Islet of Langerhans (tissue), 1 donor: ENCODE data around the gene SLC26A9.

ENCODE experiments used
- FAIRE-seq: peaks from one replicate; lab custom pipeline; 2011; peaks lifted over from hg19 to GRCh38; lab: Jason Lieb, UNC

SLC26A9 gene

DNA sequence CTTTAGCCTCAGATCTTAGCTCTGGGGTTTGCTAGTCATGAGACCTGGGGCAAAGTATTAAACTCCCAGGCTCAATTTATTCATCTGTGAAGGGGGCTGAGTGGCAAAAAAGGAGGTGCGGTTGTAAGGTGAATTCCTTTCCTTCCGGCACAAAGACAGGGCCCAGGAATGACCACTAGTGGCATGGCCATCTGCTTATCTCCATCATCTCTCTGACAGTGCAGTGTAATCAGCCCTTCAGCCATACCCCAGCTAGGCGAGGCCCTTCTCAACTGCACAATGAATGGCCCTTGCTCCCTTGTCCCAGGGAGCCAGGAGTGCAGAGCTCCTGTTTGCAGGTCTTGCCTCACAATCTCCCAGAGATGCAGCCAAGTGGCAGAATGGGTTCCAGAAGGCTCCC is 5.6 kb upstream of the SLC26A9 start:
- no peak for FAIRE-seq

DNA sequence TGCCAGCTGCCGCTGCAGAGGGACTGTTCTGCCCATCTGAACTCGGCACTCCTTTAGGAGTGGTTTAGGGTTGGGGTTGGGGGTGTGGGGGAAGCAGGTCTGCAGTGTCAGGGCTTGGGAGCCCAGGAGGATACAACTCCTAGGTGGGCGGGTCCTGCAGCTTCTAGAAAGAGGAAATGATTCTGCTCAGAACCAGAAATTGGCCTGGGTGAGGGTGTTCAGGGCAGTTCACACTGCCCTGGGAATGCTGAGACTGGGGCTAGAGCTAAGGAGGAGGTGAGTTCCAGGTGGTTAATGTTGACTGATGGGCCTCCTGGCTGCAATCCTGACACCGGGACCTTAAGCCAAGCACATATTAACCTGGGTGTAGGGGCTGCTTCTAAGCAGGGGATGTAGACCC is 4.8 kb upstream of the SLC26A9 start:
- no peak for FAIRE-seq

DNA sequence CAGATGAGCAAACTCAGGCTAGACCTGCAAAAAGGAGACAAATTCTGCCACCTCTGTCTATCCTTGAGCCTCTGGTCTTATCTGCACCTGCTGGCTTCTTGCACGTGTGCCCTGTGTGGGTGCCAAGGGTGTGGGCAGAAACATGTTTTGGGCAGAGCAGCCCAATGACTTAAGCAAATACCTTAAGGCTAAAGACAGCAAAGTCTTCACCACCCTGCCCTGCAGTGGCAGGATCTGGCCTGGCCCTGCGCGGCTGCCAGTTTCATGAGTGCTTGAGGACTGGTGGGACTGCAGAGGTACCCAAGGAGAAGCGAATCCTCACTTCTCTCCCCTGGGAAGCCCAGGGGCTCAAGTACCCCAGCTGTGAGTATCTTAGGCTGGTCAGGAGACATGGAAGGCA is 3.8 kb upstream of the SLC26A9 start:
- FAIRE-seq = no peak

DNA sequence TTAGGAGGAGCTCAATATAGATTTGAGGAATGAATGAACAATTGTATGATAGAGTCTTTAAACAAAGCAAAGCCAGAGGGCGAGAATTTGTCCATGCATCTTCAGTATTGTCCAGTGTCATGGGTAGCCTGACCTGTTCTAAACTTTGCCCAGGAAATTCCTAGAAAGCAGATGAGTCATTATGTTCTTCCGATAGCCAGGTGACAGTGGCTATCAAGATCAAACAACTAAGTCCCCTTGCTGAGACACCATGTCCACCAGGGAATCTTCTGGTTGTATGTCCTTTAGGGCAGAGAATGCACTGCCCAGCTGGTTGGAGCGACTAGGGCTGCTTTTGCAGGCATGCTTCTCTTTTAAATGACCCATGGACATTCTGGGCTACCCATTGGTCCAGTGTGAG is 1.8 kb upstream of the SLC26A9 start:
- FAIRE-seq = no peak

DNA sequence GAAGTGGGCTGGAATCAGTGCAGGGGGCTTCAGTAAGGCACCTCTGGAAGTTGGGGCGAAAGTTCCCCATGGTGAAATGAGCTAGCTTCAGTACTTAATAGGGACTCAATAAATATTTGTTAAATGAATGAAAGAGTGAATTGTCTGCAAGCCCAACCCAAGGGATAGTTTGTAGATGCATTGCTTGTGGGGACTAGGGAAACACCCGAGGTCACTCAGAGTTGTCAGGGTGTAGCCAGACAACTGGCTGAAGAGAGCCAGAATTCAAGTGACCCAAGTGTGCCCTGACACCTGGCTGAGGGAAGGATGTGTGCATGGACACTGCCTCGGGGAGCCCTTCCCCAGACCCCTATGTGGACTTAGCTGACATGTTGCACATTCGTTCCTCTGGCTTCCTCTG is 1.3 kb upstream of the SLC26A9 start:
- no peak for FAIRE-seq

DNA sequence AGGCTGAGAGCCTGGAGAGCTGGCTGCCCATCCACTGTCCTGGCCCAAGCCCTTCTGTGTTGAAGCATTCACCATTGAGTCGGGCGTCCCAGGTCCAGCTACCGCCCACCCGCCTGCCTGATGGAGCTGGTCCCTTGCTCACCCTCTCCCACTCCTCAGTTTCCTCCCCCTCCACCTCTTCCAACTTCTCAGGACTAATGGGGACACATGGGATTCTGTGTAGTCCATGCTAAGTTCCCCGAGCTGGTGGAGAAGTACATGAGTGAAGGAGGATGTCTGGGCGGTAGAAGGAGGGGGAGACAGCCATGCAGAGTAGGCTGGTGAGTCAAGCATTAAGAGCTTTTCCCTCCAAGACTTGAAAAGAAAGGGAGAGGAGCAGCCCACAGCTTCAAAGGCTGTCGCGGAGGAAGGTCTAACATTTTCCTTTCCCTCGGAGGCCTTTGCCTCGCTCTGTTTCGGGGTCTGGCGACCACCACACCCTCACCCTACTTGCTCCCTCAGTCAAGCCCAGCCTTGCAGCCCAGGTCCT is 561 bp downstream of the SLC26A9 start:
- FAIRE-seq = no peak

DNA sequence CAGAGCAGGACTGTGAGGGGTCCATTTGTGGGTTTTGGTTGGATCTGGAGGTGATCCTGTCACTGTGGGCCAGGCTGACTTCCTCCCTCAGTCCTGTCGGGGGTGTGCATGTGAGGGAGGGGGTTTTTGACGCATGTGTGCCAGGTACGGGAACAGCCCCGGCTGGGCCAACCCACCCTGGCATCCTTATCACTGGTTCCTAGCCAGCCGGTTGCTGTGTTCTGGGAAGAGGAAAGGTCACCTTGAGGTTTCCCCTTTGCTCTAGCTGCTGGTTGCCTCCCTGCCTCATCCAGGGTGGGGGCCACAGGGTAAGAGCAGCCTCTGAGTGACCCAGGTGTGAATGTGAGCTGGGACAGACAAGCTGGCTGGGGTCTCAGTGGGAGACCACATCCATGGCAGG is 2.5 kb downstream of the SLC26A9 start:
- no peak for FAIRE-seq

DNA sequence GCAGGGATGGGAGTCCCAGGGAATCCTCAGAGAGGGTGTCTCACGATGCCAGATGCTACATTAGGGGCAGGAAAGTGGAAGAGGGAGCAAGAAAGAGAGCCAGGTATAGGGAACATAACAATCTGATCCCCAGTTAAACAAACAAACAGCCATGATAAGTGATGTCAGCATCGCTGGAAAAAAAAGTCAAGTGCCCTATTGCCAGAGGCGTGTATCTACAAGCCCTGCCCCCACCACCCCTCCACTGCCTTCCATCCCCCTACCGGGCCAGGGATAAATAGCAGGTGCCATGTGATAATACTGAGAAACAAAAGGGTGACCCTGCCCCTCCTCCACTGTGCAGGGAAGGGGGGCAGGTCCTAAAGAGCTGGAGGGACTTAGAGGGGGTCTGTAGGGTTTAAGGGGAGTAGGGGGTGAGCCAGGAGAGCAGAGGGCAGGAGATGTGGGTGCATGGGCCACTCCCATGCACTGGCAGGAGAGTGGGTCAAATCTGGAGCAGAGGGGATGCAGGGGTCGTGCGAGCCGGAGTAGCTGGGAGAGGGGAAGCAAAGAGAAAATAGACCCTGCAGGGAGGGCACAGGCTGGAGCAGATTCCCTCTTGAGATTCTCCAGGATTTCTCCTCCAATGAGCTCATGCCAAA is 3.4 kb downstream of the SLC26A9 start:
- FAIRE-seq = no peak

DNA sequence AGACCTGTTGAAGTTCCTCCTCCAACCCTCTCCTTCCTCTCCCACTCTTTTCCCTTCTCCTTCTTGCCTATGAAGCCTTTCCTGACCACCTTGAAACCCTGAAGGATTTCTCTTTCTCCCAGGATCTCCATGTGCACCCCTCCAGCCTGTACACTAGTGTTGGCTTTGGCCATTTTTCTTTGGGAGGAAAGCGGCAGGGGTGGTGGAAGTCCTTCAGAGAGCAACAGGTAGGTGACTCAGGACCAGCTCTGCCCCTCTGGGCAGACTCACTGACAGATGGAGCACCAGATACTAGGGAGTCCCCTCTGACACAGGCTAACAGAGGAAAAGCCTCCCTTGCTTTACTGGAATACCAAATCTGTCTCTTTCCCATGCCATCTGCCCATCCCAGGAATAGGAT is 4.6 kb downstream of the SLC26A9 start:
- FAIRE-seq = no peak

DNA sequence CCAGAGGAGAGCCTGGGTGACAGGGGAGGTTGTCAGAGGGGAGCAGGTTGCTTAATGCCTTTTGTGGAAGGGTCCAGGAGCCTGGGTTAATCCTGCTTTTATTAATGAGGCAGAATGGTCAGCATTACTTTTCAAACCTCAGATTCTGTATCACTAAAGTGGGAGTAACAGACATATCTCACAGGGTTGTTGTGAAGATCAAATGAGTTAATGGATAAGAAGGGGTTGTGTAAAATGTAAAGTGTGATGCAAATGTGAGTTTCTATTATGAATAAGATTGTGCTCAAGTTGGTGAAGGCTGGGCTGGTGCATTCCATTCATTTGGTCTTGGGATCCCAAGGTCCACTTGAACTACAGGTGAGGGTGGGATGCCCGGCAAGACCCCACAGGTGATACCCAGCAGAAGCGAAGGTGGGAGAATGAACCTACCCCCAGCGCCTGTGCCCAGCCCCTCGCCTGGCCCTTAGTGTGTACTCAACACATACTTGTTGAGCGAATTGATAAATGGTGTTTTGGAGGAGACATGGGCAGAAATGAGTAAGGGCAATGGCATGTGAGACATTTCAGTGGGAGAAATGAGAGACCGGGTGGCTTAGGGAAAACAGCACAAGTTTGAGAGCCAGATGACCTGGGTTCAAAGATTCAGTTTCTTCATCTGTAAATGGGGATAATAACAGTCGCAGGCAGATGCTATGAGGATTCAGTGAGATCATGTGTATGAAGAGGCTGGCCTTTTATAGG is 6.2 kb downstream of the SLC26A9 start:
- FAIRE-seq = no peak

DNA sequence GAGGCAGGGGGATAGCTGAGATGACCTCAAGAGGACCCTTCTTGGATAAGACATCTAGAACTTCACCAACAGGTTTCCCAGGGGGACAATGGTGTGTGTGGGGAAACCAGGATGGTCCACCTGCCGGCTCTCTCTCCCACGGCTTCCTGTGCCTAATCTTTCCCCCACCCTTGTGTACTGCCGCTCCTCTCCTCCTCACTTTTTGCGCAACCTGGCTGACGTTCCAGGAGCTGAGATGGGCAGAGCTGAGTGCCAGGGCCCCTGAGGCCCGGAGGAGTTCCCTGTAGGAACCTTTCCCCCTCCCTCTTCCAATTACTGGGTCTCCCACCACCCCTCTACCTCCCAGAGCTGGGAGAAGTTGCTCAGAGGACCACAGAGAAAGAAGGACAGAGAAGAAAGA is 6.9 kb downstream of the SLC26A9 start:
- no peak for FAIRE-seq

DNA sequence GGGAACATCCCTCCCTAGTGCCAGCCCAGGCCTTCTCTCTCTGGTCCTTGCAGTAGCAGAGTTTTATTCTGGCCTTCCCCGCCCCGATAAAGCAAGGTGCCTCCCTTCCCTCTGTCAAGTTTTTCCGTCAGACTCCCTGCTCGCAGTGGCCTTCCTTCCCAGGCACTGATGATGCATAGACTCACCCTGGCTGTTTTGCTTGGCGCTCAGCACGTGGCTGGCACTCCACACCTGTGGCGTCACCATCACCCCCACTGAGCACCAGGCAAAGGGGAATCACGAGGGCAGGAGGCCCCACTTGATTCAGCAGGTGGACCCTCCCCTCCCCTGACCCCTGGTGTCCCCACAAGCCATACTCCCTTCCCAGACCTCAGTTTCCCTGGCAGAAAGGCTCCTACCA is 7.4 kb downstream of the SLC26A9 start:
- no peak for FAIRE-seq

DNA sequence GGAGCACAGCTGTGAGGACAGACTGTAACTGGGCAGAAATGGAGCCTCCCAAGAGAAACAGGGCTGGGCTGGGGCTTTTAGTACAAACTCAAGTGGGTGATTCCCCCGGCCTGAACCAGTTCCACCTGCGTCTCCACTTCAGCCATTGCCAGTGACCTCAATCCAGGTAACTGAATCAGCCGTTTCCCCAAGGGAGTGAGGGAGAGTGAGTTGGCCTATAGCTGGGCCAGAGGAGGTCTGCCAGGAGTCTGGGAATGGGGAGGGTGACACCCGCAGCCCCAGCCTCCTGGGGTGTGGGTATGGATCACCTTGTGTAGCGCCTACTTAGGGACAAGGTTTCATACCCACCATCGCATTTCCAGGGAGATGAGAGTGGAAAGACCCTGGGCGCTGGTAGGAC is 8.5 kb downstream of the SLC26A9 start:
- FAIRE-seq = no peak

DNA sequence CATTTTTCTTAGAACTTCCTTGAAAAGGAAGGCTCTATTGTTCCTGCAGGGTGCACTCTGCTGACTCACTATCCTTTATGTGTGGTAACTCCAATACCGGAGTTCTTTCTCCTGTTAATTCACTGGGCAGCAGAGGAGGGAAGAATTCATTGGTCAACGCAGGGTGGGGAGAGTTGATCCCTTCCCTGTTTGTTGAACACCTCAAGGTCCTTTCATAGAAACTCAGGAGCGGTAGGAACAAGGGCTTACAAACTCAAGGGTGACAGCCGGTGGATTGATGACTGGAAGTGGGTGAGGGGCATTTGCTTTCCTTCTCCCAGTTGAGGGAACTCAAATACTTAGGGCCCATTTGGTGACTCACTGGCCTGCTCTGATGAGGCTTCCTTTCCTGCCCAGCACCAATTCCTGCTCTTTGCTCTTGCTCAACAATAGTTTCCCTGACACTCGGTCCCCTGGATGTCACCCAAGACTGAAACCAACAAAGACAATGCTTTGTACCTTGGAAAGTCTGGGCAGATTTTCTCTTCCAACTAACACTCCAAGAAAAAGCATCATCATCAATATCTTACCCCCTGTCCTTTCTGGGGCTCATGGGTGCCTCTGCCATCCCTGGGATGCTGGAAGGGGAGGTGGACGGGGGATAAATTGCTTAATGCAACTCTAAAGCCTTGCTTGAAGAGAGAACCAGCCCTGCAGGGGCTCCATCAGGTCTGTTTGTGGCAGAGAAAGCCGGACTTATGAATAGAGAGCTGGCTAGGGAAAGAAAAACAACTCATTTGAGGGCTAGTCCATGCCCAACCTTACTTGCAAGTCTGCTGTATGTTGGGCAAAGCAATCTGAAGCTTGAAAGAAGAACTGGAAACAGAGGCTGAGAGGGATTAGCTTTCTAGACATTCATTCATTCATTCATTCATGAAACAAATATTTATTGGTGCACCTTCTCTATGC is 9.3 kb downstream of the SLC26A9 start:
- FAIRE-seq = no peak

DNA sequence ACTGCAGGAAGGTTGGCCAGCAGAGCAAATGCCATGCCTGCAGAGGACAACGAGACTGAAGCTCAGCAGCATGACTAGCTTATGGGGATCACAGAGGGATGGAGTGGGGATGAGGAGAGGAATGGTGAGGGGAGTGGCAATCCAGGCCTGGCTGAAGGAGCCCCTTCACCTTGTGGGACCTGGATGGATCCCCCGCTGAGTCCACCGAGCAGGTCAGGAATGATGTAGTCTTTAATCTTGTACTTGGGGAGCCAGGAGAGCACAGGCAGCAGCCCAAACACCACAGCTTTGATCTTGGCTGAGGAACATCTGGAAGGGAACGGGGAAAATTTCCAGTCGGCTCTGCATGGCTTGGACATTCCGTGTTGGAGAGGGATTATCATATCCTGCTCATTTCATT is 10.5 kb downstream of the SLC26A9 start:
- no peak for FAIRE-seq

DNA sequence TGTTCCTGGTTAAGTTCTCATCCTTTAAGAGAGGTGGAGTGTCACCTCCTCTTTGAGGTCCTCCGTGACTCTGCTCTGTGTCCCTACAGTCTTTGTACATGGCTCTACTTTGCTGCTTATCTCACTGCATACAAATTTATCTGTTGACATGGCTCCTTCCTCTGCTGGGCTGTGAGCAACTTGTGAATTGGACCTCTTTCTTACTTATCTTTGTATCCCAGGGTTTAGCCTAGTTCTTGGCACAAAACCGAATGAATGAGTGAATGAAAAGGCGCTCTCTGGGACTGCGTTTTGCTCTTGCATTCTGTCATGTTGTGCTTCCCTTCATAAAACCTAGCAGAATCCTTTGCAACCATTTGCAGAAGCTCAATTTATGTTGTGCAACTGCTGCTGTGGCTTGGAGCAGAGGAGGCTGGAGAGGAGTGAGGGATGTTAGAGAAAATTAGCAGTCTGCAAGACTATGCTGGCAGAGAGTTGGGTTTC is 12.4 kb downstream of the SLC26A9 start:
- no peak for FAIRE-seq

DNA sequence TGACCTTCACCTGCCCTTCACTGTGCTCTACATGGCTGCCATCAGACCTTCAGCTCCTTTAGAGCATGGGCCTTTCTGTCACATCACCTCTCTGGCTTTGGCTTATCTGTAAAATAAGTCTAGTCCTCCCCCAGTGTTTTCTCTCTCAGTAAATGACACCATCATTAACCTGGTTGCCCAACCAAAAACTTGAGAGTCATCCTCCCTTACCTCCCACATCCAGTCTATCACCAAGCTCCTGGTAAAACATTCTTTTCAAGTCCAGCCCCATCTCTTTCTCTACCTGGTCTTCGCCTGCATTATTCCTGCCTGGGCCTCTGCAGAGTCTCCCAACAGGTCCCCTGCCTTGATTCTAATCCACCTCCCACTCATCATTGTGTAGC is 13.1 kb downstream of the SLC26A9 start:
- FAIRE-seq = no peak

DNA sequence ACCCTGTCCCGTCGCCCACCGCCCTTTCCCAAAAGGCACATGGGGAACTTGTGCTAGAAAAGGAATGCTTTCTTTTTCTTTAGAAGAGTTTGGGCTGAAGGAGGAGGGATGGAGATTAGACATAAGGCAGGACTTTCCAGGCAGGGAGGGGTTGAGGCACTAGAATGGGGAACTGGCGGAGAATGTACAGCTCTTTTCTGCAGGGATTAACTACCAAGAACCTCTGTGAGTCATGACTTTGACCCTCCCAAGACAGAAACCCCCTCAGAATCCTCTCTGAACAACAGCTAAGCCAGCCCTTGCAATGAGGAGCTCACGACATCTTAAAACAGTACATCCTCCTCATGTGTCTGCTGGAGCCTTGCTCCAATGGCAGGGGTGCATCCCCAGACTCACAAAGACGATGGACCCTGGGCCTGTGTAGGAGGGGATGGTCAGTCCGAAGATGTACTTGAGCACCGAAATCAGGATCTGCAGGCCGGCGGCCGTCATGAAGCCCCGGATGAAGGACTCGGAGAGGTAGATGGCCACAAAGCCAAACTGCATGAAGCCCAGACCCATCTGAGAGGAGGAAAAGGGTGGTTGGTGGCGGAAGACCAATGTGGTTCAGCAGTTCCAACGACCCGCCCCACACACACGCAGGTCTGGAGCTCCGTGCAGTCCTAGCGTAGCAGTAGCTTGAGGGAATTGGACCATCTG is 13.6 kb downstream of the SLC26A9 start:
- FAIRE-seq = no peak

DNA sequence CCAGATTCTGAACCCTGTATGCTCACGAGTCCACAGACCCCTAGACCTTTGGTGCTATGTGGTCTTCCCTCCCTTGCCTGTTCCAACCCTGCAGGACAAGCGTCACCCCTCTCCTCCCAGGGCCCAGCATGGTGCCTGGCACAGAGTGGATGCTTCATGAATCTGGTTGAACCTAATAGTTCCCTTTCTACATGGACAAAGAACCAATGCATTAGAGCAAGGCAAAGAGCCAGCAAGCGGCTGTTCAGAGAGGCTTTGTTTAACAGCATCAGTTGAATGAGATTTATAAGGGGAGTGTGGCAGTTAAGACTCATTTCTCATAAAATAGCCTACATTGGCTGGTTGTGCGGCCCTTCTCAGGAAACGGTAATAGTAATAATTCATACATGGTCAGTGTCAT is 14.9 kb downstream of the SLC26A9 start:
- no peak for FAIRE-seq

DNA sequence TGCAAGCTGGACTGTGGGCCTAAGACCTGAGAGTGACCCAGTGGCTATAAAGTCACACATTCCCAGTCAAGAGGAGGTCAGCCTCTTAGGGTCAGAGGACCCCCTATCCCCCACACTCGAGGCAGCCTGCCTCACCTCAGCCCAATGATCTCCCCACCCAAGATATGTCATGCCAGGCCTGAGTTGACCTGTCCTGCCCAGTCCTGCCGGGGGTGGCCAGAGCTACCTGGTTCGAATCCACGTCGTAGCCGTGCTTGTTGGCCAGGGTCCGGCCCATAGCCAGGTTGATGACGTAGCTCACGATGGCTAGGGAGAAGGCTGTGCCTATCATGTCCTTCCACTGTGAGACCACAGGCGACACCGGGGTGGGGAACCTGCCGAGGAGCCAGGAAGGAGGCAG is 15.6 kb downstream of the SLC26A9 start:
- no peak for FAIRE-seq

DNA sequence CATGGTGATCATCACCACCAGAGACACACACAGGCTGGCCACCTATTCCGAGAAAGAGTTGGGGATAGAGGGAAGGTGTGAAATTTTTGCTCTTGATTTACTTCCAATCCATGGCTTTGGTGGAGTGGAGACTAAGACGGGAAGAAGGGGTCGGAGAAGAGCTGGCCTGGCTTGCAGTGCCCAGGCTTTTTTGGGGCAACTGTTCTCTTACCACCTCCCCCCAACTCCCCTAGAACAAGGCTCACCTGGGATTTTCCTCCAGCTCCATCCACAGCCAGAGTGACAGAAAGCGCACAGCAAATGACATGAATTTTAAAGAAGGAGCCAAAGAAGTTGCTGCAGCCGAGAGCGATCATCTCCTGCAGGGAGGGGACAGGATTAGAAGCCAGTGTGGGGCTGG is 16.0 kb downstream of the SLC26A9 start:
- no peak for FAIRE-seq

DNA sequence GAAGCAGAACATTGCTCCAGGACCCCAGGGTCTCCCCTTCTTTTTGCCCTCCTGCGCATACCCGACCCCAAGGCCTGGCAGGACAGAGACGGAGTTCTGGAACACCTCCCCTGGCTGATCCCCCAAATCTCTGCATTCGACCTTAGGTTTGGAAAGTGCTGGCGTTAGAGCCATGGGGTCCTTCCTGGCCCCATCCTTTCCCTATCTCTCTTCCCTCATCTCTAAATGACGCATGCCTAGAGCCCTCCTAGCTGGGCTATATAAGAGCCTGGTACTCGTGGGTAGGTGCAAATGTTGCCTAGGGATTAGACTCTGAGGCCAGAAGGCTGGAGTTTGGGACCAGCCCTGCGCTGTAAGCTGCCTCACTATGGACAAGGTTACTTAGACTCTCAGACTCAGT is 16.6 kb downstream of the SLC26A9 start:
- FAIRE-seq = no peak
